Body of pancreas (tissue), 4 donors: ENCODE data around the gene TBX2.

Experiments
- POLR2A ChIP-seq, 3 donors: fragments of 450-650 bp; IDR thresholded peaks; one replicate each; pipeline ENCODE4 v1.6.1; 2016; ENCODE audit warnings: antibody characterized with exemption in 3 of 3, mild to moderate bottlenecking in 2 of 3
- TF ChIP-seq, protein P1 (sequence below), 7 experiments: fragments of 450-650 bp in 4 of 7; fragments of 200-600 bp in 3 of 7; sonication (generic) in 3 of 7; IDR thresholded peaks; one replicate each; pipeline ENCODE4 v1.5.1; 2016 to 2019; ENCODE audit warnings: antibody characterized with exemption in 7 of 7

DNA sequence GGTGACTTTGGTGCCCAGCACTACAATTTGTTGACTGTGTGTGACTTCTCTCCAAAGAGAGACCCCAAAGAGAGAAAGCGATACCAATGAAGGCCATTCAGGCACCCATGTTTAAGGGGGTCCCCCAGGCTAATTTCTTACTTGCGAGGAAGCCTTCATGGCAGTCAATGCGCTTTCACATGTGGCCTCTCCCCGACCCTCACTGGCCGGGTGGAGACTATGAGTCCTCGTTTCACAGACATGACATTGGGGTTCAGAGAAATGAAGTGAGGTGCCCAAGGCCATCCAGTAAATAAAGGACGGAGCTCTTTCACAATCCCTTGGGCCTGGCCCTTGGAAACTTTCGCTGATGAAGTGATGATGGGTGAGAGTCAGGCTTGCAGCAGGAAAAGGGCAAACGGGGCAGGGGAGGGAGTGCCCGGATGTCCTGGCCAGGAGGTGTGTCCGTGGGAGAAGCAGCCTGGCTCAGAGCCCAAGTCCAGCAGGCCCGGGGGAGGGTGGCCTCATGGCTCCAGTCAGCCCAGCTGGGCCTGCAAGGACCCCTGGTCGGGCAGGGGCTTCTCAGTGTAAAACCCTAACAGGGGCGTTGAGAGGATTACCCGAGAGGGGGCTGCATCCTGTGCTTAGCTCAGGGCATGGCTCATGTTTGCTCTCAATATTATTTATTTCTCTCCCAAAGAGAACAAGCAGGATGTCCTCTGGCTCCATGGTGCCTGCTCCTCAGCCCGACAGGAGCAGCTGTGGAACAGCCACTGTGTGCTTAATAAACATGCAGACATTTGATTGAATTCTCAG is 14.7 kb downstream of the TBX2 start:
- TF ChIP-seq, protein P1, sequence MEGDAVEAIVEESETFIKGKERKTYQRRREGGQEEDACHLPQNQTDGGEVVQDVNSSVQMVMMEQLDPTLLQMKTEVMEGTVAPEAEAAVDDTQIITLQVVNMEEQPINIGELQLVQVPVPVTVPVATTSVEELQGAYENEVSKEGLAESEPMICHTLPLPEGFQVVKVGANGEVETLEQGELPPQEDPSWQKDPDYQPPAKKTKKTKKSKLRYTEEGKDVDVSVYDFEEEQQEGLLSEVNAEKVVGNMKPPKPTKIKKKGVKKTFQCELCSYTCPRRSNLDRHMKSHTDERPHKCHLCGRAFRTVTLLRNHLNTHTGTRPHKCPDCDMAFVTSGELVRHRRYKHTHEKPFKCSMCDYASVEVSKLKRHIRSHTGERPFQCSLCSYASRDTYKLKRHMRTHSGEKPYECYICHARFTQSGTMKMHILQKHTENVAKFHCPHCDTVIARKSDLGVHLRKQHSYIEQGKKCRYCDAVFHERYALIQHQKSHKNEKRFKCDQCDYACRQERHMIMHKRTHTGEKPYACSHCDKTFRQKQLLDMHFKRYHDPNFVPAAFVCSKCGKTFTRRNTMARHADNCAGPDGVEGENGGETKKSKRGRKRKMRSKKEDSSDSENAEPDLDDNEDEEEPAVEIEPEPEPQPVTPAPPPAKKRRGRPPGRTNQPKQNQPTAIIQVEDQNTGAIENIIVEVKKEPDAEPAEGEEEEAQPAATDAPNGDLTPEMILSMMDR (IDR thresholded peaks at IDR 0.05), result no peak
- no peak for TF ChIP-seq POLR2A (IDR thresholded peaks at IDR 0.05)
